Colon (tissue), 2 donors: ENCODE measurements around the gene FCER1G.

ENCODE experiments used
- FAIRE-seq: peaks from 2 replicates; lab custom pipeline; 2012; peaks lifted over from hg19 to GRCh38; lab: Jason Lieb, UNC
- donor health status: control.
- donor health status: control.

Gene FCER1G

DNA sequence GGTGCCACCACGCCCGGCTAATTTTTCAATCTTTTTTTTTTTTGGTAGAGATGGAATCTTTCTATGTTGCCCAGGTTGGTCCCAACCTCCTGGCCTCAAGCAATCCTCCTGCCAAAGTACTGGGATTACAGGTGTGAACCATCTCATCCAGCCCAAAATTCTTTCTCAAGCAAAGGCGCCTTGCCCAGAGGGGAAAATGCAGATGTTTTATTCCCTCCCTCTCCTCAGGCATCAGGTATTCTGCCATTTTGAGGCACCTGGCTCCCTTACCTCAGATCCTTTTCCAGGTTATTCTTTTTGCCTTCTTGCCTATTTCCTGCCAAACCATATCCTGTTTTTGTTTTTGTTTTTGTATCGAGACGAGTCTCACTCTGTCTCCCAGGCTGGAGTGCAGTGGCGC, 26.7 kb upstream of the FCER1G start:
- no peak for FAIRE-seq

DNA sequence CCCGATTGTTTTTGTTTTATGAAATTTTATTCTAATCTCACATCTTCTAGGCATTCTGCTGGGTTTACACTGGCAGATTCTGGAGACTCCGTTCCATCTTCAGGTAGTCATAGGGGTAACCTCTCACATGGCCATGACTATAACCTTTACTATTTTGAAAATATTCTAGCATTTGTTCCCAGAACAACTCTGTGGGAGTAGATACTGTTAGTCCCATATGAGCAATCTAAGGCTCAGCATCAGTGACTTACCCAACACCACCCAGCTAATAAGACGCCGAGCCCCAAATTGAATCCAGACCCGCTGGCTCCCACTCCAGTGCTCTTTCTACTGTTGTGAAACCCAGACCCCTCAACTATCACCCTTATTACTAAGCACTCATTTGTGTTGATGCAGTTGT, 26.1 kb upstream of the FCER1G start:
- FAIRE-seq = no peak

DNA sequence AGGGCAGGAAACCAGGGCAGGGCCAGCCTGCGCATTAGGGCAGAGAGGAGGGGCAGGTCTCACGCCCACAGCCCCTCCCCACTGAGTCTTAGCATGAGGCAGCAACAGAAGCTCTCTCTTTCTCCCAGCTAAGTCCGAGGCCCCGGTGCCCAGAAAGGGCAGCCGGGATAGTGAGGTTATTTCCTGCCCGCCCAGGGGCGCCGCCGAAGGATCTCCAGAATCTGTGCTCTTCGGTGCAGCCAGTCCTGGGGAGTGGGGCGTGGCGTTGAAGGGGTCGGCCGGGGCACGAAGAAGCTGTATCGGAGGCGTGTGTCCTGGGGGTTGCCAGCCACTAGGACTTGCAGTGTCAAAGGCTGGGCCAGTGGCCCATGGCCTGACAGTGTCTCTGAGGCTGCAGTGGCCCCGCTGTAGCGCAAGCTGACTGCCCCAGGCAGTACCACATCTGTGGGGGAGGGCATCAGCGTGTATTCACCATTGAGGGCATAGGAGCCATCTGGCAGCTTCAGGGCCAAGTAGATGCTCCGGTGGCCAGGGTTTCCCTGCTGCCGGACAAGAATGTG, 24.1 kb upstream of the FCER1G start:
- no peak for FAIRE-seq

DNA sequence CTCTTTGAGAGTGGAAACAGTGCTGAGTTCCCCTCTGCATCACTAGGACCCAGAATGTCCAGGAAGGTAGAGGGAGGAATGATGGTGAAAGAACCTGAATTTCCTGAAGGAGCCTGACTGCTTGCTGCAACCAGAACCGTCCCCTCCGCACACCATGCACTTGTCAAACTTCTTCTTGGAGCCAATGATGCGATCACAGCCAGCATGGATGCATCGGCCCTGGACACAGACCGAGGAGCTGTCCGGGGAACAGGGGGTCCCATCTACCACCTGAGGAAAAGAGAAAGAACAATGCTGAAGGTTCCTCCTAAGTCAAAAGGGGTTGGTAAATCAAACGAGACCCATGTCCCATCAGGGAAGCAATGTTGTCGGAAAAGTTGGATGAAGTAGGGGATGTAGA, 23.1 kb upstream of the FCER1G start:
- no peak for FAIRE-seq

DNA sequence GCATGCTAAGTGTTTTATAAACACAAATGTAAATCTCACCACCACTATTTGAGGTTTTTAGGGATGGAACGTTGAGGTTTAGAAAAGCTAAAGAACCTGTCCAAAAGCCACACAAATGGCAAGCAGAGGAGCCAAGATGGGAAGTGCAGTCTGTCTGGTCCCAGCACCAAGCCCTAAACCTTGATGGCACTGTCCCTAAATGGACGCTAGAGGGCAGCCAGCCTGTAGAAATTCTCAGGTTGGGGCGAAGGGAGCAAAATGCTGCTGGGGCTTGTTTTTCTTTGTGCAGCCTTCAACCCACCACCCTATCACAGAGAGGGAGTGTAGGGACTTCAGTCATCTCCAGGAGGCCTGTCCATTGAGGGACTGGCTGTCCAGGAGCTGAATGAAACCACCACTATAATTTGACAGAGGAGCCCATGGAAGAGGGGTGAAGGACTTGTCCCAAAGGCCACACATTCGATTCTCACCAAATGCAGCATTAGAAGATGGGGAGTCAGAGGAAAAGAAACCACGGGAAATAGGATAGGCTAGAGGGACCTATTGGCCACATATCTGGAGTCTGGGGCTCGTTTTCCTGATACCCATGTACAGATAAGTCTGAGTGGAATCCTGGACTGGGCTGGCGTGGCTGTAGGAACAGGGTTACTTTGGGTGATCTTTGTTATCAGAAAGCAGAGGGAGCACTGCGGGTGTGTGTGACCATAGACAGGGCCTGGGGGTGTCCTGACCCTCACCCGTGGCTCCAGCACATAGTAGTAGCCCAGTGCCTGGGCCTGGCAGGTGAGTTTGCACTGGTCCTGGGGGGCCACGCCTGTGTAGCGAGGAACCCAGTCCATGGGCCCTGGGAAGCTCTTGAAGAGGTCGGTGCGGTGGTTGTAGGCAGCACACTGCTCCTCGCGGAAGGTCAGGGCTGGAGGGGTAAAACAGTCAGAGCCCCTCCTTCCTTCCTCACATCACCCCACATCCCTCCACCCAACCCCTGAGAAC, 22.3 kb upstream of the FCER1G start:
- no peak for FAIRE-seq

DNA sequence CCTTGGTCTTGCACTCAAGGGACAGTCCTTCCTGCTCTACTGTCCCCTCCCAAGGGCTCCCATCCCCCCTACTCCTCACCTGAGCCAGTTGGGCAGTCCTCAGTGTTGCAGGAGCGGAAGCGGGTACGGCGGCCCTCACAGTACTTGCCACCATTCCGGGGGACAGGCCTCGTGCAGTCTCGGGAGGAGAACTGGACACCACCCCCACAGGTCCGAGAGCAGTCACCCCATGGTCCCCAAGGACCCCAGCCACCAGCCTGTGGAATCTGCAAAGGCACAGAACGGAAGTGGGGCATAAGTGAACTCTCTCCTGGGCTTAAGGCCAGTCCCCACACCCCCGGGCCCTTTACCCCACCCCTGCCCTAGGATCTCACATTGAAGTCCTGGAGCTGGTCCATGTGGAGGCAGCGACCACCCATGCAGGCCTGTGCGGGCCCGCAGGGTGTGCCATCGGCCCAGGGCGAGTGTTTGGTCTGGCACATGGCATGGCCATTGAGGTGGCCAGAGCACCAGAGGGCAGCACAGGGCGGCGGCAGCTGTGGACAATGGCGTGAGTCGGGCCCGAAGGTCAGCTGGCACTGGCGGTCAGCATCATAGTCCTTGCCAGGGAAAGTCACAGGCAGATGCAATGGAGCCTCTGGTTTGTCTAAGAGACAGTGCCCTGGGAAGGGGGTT, 21.4 kb upstream of the FCER1G start:
- no peak for FAIRE-seq

DNA sequence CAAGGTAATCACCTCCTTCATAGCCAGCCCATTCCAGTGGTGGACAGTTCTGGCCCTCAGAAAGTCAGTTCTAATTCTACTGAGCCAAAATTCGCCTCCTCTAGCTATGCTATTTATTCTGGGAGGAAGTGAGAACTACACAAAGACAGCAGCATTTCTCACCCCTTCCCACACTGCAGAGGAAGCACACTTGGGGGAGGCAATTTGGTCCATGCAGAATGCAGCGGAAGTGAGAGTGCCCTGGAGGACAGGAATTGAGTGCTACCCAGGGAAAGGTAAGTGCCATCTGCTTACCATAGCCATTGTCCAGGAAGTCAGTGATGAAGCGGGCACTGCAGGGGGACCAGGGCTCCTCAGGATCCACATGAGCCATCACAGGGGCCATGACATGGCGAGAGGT, 19.9 kb upstream of the FCER1G start:
- FAIRE-seq = no peak

DNA sequence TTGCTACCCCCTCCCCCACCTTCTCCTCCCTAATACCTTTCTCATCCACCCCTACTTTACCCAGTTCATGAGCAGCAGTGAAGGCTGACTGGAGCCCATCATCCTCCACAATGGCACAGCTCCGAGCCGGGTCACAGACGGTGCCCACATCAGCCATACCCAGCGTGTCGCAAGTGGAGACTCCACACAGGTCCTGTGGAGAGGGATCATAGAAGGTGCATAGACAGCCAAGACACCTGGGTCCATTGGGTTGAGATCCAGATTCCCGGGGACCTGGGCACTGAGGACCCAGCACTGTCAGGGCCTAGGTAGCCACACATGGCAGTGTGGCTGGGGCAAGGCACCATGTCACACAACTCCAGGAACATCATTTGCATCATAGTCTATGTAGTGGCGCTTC, 19.0 kb upstream of the FCER1G start:
- FAIRE-seq = no peak

DNA sequence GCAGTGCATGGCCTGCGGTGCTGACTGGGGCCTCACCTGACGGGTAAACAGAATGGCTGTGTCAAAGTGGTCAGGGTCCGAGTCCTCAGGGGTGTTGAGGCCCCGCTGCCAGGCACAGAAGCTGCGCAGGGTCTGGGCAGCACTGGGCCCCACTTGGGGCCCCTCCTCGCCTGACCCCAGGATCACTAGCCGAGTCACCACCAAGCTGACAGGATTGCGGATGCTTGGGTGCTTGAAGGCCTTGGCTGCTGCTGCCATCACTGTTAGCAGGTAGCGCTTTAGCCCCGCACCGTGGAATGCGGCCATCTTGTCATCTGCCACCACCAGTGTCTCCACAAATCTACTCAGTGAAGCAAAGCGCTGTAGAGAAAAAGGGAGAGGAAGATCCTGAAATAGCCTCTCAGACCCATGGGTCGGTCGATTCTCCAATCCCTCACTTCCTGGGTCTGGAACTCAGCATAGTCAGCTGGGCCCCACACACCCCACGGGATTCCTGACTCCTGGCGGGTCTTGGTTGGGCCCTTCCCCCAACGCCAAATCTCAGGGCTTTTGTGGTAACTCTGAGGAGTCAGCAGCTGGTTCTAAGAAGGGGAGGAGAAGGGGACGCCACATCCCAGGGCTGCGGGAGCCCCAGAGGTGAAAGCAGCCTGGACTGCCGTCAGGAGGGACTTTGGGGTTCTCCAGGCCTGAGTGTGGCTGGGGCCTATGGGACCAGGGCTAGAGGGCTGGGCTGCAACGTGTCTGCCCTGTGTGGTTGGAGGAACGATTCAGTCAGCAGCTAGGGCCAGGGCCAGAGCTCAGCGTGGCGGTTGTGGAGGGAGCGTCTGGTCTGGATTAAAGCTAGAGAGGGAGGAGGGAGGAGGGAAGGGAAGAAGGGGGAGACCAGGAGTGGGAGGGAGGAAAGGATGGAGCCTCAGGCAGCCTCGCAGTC, 18.3 kb upstream of the FCER1G start:
- FAIRE-seq = no peak

DNA sequence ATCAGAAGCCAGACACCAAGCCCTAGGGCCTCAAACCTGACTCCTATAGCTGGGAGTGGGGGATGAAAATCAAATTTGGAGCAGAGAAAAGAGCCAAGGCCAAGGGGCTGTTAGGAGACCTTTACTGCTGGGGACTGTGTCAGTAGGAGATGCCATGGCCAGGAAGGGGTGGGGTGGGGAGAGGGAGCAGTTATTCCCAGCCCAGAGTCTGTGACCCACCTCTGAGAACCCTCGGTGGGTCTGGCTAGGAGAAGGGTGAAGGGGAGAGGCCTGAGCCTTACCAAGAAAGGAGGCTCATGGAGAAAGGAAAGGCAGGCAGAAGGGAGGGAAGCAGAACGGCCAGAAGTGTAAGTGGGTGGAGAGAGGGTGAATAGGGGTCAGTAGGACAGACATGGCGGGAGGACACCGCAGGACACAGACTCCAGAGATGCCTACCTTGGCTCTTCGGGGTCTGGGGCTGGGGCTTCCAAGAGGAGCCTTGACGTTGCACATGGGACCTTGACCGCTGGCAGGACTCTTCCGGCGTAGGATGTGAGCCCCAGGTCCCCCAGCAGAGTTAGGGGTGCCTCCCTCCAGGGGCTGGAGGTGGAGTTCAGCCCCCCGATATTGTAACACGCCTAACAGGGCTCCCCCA, 17.4 kb upstream of the FCER1G start:
- no peak for FAIRE-seq

DNA sequence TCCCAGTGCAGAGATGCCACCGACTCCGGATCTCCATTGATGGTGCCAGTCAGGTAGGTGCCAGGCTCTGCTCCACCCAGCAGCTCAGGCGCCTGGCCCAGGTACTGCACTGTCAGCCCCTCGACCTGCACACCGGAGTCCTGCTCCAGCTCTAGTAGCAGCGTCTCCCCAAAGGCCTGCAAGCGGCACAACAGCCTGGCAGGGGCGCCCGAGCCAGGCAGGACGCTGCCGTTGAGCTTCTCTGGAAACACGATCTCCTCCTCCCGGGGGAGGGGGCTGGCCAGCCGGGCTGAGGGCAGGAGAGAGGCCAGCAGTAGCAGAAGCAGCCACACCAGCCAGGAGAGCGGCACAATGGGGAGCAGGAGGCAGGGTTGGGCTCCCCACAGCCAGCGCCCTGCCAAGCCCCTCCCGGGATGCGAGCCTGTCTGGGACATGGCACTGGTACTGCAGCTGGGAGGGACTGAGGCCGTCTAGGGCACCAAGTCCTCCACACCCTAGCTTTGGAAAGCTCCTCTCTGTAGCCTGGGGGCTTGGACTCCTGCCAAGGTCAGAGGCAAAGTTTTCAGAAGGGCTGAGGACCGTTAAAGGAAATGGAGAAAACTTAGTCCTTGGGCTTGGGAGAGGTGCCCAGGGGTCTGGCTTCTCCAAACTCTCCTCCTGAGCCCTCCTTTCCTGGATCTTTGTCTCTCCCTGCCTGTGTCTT, 16.8 kb upstream of the FCER1G start:
- FAIRE-seq = no peak

DNA sequence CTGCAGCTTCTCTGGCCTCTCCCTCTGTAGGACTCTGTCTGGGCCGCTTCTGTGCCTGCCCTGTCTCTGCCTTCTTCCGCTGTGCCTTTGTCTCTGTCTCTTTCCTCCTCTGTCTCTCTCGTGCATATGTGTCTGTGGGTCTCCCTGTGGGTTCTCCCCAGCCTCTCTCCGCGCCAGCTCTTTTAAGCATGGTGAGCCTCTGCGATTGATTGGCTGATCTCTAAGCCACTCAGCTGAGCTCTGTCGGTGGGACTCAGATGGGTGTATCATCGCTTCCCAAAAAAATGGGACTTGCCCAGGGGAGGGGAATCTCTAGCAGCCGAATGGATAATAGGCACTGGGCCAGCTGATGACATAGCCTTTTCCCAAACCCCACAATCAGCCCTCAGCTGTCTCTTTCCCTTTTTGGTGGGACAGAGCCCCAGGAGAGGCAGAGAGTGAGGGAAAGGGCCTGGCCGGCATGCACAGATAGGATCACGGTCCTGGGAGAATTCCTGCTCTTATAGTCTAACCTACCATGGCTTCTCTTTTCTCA, 16.1 kb upstream of the FCER1G start, which contains the start of gene ADAMTS4:
Gene ADAMTS4, minus strand, starts transcription at position 158 of the 535 bp plus-strand sequence. CDS start 427 bp downstream, outside the sequence.
- no peak for FAIRE-seq

DNA sequence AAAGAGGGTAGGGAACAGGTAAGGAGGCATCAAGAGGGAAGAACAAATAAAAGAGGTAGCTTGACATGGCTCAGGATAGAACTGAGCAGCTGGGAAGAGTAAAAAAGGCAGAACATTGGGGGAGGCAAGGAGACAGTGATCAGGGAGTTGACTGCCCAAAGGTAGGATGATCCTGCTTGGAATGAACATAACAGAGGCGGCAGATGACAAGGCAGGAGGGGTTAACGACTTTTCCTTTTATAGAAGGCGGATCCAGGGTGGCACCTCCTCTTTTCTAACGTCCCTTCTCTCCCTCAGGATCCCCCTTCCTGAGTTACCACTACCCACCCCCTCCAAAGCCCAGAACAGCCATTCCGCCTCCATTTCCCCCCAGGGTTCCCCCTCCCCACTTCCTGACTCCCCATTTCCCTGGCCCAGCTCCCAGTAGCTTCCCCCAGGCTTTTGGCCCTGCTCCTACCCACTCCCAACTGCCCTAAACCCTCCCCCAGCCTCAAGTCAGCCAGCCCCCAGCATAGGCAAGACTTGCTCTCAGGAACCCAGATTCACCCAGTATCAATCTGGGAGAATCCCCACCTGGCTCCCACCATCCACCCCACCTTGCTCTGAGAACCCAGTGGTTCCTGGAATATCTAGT, 15.5 kb upstream of the FCER1G start:
- no peak for FAIRE-seq

DNA sequence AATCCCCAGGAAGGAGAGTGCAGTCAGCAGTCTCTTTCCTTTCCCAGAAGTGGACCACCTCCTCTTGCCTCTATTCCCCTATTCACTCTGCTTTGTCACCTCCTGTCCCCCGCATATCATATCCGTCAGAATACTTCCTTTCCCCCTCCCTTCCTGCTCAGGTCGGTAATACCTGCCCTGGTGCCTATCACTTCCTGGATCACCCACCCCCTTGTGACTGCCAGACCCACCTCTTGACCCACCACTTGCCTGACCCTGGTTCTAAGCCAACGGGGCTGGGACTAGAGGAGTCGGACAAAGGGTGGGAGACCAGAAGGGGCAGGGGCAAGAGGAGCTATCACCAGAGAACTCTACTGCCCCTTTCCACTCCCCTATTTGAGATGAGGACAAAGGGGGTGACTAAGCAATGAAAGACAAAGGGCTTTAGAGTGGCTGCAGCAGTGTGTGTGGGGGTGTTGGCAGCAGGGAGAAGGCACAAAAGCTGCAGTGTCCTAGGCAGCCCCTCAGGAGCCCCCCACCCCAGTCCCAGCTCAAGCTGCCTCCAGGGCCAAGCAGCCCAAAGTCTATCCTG, 14.6 kb upstream of the FCER1G start:
- FAIRE-seq = no peak

DNA sequence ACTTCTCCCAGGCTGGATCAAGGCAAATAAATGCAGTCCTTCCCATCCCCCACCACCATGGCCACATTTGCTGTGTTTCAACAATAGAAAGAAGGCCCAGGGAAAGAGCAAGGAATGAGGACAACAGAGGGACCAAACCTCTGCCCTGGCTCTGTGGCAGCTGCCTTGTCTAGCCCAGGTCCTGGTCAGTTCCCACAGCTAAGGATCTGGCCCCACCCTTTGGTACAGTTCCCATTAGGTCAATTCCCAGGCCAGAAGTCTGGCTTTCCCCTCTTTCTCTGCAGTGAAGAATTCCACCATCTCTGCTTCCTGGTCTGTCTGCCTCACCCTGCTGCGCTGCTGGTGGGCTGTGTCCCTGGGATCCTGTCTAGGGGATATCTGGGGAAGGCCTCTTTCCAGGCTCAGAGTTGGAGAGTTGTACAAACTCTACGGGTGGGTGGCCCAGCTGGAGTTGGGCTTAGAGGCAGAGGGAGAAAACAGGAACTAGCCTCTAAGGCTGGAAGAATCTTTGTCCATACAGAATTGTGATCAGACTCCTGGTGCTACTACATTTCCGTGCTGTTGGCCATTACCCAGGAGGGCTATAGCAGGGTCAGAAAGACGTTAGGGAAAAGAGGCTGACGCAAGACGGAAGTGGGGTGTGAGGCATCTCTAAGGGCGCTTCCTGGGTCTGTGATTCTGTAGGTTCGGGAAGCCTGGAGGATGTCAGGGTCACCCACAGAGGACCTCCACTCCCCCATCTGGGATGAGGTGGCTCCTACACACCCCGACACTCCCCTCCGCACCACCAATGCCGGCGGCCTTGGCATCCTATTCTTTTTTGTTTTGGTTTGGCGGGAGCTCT, 13.9 kb upstream of the FCER1G start:
- FAIRE-seq = no peak

DNA sequence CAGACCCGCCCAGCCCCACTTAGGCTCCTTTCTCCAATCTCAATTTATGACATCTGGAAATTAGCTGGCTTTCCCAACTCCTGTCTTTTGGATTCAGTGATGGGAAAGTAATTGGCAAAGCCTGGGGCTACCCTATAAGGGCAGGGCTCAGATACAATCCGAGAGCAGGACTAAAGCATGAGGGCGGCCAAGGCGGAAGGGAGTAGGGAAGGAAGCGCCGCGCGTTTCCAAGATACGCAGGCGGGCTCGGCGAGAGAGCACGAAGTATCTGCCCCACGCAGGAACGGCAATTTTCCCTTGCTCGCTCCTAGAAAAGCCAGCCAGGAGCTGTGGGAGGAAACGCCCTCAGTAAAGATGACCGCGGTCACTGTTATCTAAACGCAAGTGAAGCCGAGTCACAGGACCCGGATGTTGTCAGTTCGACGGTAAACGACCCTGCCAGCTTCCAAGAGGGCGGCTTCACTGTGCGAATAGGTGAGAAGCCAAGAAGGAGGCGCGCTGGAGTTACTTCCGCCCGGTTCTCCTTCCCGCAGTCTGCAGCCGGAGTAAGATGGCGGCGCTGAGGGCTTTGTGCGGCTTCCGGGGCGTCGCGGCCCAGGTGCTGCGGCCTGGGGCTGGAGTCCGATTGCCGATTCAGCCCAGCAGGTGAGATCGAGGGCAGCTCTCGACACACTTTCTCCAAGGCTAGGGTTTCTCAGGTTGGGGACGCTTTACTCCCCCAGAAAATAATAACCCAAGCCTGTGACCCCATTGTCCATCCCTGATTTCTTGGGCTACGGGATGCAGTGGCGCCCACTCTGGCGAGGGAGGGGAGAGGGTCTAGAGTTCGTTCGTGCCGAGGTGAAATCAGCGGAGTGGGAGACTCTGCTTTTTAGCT, 13.0 kb upstream of the FCER1G start, which contains the start of gene NDUFS2:
Gene NDUFS2, plus strand, starts transcription at position 532 of the 877 bp plus-strand sequence. Its CDS starts 19 bp downstream, at position 551.
- FAIRE-seq = no peak

DNA sequence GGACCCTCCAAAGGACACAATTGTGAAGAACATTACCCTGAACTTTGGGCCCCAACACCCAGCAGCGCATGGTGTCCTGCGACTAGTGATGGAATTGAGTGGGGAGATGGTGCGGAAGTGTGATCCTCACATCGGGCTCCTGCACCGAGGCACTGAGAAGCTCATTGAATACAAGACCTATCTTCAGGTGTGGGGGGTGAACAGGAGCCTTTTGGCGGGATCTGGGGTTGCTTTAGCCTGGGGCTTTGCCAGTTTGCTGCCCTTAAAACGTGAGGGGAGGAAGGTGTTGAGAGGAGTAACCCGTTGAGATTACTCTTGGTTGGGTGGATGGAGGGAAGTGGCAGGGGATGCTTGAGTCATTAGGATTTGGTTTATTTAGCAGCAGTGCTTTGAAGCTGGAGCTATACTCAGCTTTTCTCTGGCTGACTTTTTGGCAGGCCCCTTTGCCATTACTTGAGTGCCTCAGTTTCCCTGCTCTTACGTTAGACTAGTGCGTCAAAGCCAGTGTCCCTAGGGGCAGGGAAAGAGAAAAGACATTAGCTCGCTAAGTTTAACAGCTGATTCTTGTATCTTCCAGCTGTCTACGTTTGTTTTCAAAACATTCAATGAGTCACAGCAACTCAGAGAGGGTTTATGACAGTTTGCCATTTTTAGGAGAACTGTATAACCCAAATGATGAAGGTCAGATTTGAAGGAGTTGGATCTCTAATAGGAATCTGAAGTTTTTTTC, 8.5 kb upstream of the FCER1G start:
- FAIRE-seq = no peak
